GM19467 (cell line): ENCODE results near the gene ARHGDIA.
A peak's percentile ranks its signal among the peaks of the same experiment; 100 is the strongest.

Experiments used
- ATAC-seq: cut with Tn5 transposase; IDR thresholded peaks from one replicate; pipeline ENCODE4 v1.9.1; 2021; ENCODE audit warnings: mild to moderate bottlenecking, moderate library complexity; ENCODE audit not compliant: unreplicated experiment

ARHGDIA gene

GRCh38 chr17:81865733-81866439 lies 5.3 kb downstream of the ARHGDIA start:
- ATAC-seq = no peak

GRCh38 chr17:81865358-81865732 lies 5.8 kb downstream of the ARHGDIA start:
- no peak for ATAC-seq

- no peak for ATAC-seq
These were observed 7.0 kb downstream of the ARHGDIA start for GRCh38 chr17:81863833-81864768.

- ATAC-seq = no peak
These were observed 7.9 kb downstream of the ARHGDIA start for GRCh38 chr17:81863123-81863675.

- peak; percentile 77 for ATAC-seq
These were observed 10.2 kb downstream of the ARHGDIA start for GRCh38 chr17:81860756-81861568.

- peak; percentile 73 for ATAC-seq
These were observed 11.0 kb downstream of the ARHGDIA start, which contains the start of gene P4HB for GRCh38 chr17:81859906-81860755. Gene P4HB (minus strand): TSS chr17:81860535. CDS start chr17:81860471, 64 bp downstream.

- ATAC-seq = no peak
These were observed 11.9 kb downstream of the ARHGDIA start for GRCh38 chr17:81858967-81859905.

- ATAC-seq = no peak
These were observed 12.8 kb downstream of the ARHGDIA start for GRCh38 chr17:81858170-81858966.

- no peak for ATAC-seq
These were observed 16.0 kb downstream of the ARHGDIA start for GRCh38 chr17:81854974-81855774.

- ATAC-seq = no peak
These were observed 18.9 kb downstream of the ARHGDIA start for GRCh38 chr17:81852237-81852636.

GRCh38 chr17:81851423-81851822 lies 19.7 kb downstream of the ARHGDIA start:
- ATAC-seq = no peak

GRCh38 chr17:81849457-81849856 lies 21.7 kb downstream of the ARHGDIA start:
- ATAC-seq = no peak

- ATAC-seq = no peak
These were observed 24.1 kb downstream of the ARHGDIA start for GRCh38 chr17:81846743-81847689.

- ATAC-seq = no peak
These were observed 25.0 kb downstream of the ARHGDIA start for GRCh38 chr17:81845881-81846742.

- no peak for ATAC-seq
These were observed 25.8 kb downstream of the ARHGDIA start for GRCh38 chr17:81845361-81845760.
